22Rv1 (cell line): ENCODE results near the gene JAKMIP2.

Source experiments
- ZFX ChIP-seq: fragments of 450-650 bp; IDR thresholded peaks from 2 replicates; pipeline ENCODE4 v1.6.1; 2017; ENCODE audit warnings: antibody characterized with exemption, borderline replicate concordance
- TF ChIP-seq, protein P1 (sequence below): fragments of 450-650 bp; IDR thresholded peaks from 2 replicates; pipeline ENCODE4 v1.5.1; 2017; ENCODE audit warnings: mild to moderate bottlenecking

DNA sequence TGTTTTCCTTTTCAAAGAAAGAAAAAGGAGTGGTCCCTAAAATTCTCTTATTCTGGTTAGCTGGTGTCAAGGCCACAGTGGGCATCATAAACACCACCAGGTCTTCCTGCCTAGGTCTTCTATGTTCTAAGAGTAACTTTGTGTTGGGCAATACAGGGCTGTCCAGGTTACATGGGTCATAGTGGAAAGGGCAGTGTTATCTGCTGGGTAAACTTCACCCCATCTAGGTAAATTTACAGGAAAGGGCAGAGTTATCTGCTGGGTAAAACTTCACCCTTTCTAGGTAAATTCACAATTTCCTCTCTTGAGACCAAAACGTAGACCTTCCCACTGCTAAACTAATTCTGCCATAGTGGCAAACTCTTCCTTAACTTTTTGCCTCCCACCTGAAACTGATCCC lies 18.9 kb upstream of the JAKMIP2 start:
- TF ChIP-seq, protein P1, sequence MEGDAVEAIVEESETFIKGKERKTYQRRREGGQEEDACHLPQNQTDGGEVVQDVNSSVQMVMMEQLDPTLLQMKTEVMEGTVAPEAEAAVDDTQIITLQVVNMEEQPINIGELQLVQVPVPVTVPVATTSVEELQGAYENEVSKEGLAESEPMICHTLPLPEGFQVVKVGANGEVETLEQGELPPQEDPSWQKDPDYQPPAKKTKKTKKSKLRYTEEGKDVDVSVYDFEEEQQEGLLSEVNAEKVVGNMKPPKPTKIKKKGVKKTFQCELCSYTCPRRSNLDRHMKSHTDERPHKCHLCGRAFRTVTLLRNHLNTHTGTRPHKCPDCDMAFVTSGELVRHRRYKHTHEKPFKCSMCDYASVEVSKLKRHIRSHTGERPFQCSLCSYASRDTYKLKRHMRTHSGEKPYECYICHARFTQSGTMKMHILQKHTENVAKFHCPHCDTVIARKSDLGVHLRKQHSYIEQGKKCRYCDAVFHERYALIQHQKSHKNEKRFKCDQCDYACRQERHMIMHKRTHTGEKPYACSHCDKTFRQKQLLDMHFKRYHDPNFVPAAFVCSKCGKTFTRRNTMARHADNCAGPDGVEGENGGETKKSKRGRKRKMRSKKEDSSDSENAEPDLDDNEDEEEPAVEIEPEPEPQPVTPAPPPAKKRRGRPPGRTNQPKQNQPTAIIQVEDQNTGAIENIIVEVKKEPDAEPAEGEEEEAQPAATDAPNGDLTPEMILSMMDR: no peak
- no peak for TF ChIP-seq ZFX
